NCI-H2171 treated with DMSO at 0.1 percent for 48 hours (cell line): ENCODE data around the gene RBM17.
"Not testable (repeated sequence)": the region's sequence is repeated elsewhere in the genome, so short reads cannot be mapped to it uniquely, and the experiment has no call there.

ENCODE experiments used
- DNase-seq: peaks from one replicate; lab custom pipeline; 2025; lab: John Stamatoyannopoulos, UW

Gene RBM17, protein sequence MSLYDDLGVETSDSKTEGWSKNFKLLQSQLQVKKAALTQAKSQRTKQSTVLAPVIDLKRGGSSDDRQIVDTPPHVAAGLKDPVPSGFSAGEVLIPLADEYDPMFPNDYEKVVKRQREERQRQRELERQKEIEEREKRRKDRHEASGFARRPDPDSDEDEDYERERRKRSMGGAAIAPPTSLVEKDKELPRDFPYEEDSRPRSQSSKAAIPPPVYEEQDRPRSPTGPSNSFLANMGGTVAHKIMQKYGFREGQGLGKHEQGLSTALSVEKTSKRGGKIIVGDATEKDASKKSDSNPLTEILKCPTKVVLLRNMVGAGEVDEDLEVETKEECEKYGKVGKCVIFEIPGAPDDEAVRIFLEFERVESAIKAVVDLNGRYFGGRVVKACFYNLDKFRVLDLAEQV

DNA sequence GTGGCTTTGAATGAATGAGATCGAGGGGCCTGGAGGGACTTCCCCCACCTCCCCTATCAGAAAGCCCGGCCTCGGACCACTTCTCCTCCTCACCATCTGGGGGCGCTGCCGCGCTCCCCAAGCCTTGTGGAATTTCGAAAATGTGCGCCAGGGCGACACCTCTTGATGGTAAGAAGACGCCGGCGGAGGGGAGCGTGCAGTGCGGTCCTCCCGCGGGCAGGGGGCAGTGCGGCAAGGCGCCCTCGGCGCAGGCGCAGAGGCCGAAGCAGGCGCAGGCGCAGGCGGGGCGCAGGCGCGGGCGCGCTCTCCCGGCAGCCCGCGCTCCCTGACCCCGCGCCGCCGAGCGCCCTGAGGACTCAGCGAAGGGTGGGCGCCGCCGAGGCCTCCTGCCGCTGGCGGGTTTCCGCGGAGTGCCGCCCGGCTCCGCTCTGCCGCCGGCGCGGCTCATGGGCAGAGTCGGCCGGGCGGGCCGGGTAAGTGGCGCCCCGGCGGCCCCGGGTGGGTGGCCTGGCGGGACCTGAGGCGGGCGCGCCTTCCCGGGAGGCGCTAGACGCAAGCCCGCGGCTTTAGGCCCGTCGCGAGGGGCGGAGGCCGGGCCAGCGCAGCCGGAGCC lies at the start of gene RBM17:
RBM17 (plus strand) TSS at position 314 of the 613 bp plus-strand sequence. CDS start 8,032 bp downstream, outside the sequence.
- DNase-seq, result peak; percentile 75

DNA sequence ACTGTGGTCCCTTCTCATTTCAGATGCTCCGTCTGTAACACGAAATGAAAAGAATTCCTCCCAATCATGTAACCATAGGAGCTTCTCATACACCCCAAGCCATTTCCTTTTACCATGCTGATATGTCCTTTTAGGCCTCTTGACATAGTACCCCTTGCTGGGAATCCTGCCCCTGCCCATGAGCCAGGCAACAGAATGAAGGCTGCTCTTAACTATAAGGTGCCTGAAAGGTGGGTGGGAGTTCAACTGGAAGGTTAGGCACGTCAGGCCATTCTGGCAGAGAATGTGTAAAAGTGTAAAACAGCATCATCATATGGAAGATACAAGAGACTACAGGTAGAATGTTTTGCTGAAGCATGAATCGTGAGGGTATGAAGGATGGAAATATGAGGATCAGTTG lies 49.1 kb upstream of the RBM17 start:
- no peak for DNase-seq

DNA sequence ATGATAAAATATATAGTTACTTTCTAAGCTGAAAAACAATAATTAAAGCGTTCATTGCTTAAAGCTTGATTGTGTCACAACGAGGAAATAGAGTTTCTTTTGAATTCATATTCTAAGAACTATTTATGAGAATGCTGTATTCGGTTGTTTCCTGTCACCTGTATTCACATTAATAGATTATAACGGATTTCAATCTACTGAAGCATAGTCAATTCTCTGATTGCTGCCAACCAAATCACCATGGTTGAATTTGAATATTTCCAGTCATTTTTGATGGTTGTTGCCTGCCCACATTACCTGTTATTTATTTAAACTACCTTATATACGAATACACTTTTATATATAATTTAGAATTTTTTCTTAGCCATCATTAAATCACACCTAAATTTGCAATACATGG lies 48.6 kb upstream of the RBM17 start:
- no peak for DNase-seq

DNA sequence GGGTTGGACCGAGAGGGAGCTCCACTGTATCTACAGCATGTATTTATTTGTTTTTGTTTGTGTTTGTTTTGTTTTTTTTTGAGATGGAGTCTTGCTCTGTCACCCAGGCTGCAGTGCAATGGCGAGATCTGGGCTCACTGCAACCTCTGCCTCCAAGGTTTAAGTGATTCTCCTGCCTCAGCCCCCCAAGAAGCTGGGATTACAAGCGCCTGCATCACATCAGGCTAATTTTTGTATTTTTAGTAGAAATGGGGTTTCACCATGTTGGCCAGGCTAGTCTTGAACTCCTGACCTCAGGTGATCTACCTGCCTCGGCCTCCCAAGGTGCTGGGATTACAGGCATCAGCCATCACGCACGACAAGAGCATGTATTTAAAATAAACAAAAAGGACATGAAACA lies 45.5 kb upstream of the RBM17 start:
- not testable (repeated sequence) for DNase-seq

DNA sequence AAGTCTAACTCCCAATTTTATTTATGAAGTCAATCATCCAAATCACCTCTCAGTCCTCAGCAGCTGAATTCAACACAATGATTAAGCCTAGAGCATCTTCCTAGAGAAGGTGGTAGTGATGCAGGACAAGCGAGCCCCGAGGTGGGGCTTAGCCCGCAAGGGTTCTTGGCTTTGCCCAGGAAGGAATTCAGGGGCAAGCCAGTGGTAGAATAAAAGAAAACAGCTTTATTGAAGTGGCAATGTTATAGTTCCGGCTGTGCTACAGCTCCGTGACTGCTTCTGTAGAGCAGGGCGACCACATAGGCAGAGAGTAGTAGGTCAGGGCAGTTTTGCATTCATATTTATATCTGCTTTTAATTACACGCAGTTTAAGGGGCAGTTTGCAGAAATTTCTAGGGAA lies 44.8 kb upstream of the RBM17 start:
- DNase-seq, result no peak

DNA sequence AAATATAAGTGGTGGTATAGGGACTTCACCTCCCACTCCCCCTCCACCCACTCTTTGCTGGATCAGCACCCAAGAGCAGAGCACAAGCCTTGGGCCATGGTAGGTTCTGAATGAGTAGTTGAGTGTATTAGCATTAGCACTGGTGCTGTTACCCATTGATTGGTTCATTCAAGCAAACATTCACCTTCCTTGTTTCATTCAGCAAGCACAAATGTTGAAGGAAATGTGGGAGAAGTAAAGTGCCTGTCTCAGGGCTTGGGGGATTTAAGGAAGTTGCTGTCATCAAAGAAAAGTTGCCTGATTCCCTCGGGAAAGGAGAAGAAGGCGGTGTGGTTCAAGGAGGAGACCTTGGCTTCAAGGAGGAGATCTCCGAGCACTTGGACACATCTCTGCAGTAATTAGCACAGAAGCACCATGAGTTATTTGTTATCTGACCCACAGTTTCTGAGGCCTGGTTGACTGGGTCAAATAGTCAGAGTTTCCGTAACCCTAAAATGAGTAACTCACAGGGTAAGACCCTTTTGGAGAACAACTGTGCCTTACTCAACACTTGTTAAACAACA lies 44.0 kb upstream of the RBM17 start:
- DNase-seq, result no peak

DNA sequence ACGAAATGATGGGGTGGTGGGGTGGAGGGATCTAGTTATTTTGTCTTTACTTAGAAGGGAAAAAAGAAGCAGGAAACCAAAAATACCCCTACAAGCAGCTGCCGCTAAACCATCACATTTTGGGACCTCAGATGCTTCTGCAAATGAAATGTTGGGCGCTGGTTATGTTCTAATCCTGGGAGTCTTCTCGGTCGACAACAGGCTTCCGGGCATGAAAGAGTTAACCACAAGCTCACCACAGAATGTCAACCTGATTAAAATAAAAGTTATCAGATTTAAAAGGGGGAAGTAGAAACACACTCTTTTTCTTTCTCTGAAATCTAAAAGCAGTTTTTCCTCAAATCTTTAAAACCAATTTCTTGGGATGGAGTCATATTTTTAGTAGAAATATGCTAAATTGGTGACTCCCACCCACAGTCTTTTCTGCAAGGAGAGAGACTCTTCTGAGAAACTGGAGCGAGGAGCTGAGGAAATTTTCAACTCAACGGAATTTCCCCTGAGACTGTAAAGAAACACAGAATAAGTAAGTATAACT lies 43.5 kb upstream of the RBM17 start:
- DNase-seq, result no peak

DNA sequence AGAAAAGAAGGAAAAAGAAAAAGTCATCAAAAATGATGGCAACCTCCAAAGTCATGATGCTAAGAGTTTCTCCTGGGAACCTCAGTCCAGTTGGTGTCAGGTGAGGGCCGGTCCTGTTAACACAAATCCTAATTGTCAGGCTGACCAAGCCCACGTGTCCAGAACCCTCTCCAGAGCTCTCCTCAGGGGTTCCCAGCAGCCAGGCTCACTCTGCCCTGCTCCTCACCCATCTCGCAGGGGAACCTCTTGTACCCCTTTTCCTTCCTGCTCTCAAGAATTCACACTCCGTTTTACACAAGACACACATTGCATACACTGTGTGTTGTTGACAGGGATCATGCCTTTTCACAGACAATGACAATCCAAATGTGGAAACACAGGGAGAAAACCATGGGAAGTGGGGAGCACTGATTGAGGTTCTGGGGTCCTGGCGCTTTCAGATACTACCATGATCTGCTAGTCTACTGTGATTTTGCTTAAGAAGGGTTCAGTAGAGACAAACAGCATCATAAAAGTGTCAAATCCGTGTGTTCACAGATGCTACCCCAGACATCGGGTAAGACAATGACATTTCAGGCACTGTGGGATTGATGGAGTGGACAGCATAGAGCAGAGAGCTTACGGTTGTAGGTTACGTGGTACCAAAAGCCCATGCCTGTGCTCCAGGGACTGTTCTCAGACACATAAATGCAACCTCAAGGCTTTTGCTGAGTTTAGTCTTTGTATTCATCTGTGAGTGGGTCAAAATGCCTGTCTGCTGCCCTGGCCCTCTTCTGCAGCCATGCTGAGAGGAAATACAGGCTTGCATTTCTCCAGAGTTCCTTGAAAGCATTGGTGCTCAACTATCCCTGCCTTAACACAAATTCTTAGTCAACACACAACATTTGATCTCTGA lies 42.7 kb upstream of the RBM17 start:
- no peak for DNase-seq

DNA sequence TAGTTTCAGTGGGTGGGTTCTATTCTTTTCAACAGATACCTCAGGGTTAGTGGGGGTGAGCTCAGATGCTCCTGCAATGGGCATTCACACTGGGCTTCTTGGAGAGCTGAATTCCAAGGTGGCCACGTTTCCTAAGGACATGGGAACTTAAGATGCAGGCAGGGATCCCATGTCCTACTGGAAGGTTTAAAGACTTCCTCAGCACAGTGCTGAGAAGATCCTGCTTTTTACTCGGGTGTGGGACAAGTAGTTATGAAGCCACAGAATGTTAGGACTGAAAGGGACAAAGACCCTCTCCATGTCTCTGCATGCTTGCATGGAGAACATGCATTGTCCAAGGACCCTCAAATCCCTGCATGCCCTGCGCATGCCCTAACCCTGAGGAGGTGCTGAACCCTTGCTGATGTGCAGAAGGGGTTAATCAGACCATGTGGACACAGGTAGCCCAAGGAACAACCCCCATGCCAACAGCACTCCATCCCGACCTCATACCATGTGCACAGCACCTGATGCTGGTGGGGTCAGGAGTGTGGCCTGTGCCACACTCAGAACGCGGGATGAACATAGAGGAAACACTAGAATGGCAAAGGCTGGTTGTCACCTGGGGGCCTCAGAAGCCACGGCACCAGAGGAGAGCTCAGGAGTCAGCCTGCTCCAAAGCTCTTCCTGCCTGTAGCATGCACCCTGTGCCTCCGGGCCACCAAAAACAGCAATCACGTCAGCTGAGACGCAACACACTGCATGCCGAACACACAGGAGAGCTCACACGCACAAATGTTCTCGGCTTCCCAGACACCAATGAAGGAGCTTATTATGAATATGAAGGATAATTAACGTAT lies 41.8 kb upstream of the RBM17 start:
- no peak for DNase-seq

DNA sequence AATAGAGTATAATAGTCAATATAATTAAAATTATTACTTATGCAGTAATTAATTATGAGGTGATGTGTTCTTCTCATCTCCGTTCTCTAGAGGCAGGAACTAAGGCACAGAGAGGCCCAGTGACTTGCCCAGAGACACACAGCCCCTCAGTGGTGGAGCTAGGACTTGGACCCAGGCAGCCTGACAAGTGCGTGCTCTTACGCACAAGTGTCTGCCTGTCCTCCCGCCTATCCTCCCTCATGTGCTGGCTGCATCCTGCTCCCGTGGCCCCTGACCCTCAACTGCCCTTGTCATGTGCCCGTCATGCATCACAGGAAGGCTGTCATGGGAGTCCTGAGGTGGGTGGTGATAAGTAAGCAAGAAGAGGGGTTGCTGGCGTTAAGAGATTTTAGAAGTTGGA lies 41.0 kb upstream of the RBM17 start:
- no peak for DNase-seq

DNA sequence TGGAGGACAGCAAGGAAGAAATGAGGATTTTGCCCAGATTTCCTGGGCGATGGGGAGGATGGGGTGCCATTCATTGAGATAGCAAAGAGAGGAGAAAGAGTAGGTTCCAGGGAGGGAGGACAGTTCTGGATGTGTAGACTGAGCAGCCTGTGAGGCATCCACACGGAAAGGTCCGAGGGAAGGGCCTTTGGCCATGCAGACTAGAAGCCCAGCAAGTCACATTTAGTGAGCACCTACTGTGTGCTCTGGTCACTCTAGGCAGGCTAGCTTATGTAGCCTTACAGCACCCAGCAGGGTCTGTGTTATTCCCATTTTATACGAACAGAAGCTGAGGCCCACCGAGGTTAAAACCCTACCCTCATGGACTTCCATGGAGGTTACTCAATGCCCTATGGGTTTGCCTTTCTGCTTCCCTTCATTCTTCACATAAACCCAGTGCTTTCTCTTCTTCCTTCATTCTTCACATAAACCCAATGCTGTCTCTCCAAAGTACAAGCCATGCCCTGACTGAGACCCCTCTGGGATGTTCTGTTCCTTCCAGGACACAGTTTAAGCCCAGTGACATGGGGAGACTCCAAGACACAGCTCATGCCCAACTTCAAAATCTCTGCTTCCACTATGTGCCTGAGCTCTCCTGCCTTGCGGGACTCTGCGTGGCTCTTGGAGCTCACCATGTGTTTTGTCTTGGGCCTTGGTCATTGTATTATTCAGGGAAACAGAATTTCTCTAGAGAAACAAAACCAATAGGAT lies 40.4 kb upstream of the RBM17 start:
- DNase-seq, result no peak

DNA sequence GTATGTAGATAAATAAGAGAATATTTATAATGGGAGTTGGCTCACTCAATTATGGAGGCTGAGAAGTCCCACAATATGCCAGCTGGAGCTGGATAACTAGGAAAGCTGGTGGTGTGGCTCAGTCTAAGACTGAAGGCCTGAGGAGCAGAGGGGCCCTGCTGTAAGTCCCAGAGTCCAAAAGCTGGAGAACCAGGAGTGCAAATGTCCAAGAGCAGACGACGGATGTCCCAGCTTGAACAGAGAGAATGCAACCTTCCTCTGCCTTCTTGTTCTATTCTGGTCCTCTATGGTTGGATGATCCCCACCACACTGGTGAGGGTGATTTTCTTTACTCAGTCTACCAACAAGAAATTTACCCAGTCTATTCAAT lies 39.8 kb upstream of the RBM17 start:
- no peak for DNase-seq

DNA sequence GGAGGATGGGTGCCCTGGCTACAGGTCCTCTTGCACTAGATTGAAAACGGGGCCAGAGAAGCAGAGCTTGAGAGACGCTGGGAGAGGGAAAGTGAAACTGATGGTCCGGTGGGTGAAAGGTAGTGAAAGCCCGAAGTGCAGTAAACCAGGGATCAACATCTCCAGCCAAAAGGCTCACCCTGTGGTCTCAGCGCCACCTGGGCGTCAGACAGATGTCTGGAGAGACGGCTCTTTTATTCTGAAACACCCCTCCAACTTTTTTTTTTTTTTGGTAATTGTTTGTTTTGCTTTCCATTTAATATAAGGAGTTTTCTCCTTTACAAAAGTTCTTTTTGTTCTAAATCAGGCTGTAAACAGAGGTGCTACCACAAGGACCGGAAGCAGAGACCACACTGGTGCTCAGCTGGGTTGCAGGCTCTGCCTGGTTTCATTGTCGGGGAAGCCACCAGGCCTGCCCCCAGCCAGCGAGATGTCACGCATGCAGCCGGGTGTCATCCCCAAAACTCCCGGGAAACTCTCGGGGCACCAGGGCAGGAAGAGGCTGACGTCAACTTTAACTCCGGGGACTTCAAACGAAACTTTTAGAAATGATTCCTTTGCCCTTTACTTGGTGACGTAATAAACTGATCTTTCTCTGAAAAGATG lies 37.9 kb upstream of the RBM17 start:
- no peak for DNase-seq

DNA sequence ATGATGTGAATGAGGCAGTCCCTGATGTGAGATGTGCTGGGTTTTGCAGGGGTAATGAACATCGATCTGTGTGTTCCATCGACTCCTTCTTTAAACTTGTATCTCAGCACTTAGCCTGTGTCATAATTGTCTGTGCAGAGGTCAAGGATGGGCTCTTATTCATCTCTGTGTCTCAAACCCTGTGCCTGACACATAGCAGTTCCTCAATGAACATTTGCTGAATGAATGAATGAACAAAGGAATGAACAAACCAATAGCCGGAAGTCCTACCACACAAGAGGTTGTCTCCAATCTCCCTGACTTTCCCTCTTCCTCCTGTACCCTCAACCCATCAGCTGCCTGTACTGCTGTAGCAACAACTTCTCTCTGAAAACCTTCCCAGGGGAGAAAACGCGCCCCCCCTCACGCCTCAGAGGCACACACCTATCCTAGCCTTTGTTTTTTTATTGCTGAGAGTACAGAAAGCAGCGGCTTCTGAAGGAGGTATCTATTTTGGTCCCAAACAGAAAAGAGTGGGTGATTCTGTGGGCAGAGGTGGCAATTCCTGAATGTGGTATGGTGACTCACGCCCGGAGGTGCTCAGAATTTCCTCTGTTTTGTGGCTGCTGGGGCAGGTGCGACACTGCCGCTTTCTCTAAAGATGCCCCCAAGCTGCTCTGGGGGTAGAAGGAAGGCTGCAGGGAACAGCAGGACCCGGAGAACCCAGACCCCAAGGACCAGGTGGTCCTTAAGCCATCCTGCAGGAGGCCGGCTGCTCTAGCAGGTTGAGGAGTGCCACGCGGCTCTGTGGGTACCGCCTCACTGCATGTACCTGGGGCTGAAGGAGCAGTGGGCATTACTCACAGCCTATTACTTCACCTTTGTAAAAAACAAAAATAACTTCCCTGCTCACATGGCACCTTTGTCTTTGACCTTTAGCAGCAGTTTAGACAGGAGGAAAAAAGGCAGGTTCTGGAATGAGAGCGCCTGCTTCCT lies 36.3 kb upstream of the RBM17 start:
- DNase-seq, result no peak

DNA sequence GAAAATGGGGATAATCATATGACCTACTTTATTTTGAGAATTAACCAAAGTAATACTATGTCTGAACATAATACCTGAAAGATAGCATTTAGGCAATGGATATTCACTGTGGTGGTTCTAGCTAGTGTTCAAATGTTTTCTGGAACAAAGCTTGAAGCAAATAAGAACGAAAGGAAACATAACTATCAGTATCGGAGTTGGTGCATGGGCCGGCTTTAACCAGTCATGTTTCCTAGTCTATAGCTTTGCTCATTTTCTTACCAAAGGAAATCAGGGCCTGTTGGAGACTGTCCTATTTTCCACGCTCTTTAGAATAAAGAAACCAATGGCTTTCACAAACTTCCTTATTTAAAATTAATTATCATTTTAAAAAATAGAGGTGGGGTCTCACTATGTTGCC lies 35.5 kb upstream of the RBM17 start:
- no peak for DNase-seq

DNA sequence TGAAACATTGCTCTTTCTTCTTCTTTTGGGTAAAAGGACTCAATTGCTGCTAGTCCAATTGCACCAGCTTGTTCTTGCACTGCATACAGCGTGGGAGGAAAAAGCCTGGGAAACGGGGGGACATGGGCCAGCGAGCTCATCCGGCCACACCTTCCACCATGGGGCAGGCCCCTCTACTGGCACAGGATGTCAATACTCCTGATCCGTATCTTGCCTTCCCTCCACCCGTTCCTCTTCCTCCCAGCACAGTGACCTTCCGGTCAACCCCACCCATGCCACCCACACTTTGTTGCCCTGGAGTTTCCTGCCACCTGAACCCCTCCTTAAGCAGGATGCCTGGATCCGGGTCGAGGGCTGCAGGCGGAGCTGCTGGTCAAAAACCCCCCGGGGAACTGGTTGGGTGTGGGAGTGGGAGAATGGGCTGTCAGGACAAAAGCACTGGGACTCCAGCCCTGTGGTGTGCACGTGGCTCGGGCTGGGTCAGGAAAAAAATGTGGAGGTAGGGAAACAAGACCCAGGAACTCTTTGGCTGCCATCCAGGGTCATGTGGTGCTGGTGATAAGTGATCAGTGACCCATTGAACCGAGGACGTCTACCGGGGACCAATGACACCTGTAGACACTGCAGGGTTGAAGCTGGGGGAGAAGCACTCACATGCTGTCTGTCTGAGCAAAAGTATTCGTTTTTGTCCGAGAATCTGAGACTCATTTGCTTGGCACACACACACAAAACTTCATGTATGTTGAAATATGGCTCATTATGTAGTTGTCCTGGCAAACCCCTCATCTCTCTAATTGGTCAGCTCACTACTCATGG lies 34.8 kb upstream of the RBM17 start:
- DNase-seq, result no peak

DNA sequence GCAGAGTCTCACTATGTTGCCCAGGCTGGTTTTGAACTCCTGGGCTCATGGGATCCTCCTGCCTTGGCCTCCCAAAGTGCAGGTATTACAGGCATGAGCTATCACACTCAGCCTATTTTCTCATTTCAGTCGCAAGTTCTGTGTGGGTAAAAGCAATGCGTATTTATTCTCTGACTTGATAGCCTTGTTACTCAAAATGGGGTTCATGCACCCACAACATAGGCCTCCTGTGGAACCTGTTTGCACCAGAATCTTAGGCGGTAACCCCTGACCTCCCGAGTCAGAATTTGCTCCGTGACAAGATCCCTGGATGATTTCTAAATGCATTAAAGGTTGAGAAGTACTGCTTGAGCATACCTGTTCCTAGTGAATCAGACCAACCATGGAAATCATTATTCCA lies 34.0 kb upstream of the RBM17 start:
- no peak for DNase-seq

DNA sequence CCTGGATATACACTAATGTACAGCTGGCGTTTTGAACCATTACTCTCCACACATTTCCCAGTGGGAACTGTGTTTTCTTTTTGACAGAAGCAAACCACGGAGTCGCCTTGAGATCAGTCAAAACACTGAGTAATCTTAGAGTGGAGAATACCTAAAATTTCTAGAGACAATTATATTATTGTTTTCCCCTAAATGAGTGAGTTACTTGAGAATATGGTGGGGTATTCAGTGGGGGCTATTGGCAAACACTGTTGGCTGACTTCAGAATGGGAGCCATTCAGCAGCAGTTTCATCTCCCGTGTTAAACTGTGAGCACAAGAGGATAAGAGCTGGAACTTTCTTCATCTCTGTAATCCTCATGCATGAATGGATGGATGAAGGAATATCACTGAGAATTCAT lies 32.9 kb upstream of the RBM17 start:
- no peak for DNase-seq
